GM12878 (cell line): ENCODE results near the gene KLHL8. TPM values are rescaled to one million over a fixed set of nuclear protein-coding genes. Genes with fewer than 3 reads are reported as not detected.

ENCODE experiments used
- ATAC-seq: fragments of 200-7000 bp; cut with Tn5 transposase; 3 replicates; pipeline ENCODE4 v1.9.1; 2020; ENCODE audit warnings: mild to moderate bottlenecking, moderate library complexity
- BruUV-seq: library from RNA; stranded (reverse); fragments of 400-500 nt; replicated peaks from 2 replicates; lab custom pipeline; 2021; lab: Mats Ljungman, UMichigan
- CTCF ChIA-PET: fragments of 300-600 bp; sonication (Branson Sonifier 250); formaldehyde crosslinking; extraction: SDS; loops from one replicate; lab custom pipeline; 2021; ENCODE audit warnings: inconsistent platforms; lab: Yijun Ruan, JAX
- POLR2A ChIA-PET: fragments of 350-600 bp; formaldehyde crosslinking; extraction: SDS; loops from one replicate; lab custom pipeline; 2021; ENCODE audit warnings: inconsistent platforms; lab: Charles Lee
- RAD21 ChIA-PET: fragments of 300-600 bp; sonication (Branson Sonifier 250); formaldehyde crosslinking; loops from one replicate; lab custom pipeline; 2023; ENCODE audit warnings: antibody characterized with exemption; ENCODE audit not compliant: unreplicated experiment; lab: Charles Lee
- SMC1A ChIA-PET: fragments of 300-600 bp; sonication (Branson Sonifier 250); formaldehyde crosslinking; loops from one replicate; lab custom pipeline; 2023; ENCODE audit not compliant: unreplicated experiment, uncharacterized antibody; lab: Charles Lee
- DNase-seq: peaks from one replicate; pipeline ENCODE4 v3.0.0-alpha.2; 2011; ENCODE audit warnings: low read depth, low spot score
- FAIRE-seq: peaks from 3 replicates; lab custom pipeline; 2011; peaks lifted over from hg19 to GRCh38; lab: Jason Lieb, UNC
- H2AFZ ChIP-seq: 2 replicates; pipeline ENCODE4 v1.6.0; 2011; ENCODE audit warnings: low read depth, low read length, control low read depth; ENCODE audit not compliant: control insufficient read depth
- H3K27ac ChIP-seq: 2 replicates; pipeline ENCODE4 v1.5.1; 2011; ENCODE audit warnings: control low read depth; ENCODE audit not compliant: control insufficient read depth, insufficient read depth
- H3K27me3 ChIP-seq, 2 experiments: replicated peaks in 1 of 2; 2 replicates each; pipeline versions ENCODE4 v1.6.0 to v1.6.1; 2011; ENCODE audit warnings: low read length in 1 of 2; ENCODE audit not compliant: control insufficient read depth in 2 of 2, insufficient read depth in 2 of 2
- H3K36me3 ChIP-seq, 2 experiments: 2 replicates each; pipeline ENCODE4 v1.5.1; 2011; ENCODE audit warnings: low read length in 1 of 2; ENCODE audit not compliant: control insufficient read depth in 2 of 2, insufficient read depth in 2 of 2
- H3K4me1 ChIP-seq: 2 replicates; pipeline ENCODE4 v1.6.1; 2011; ENCODE audit warnings: mild to moderate bottlenecking, low read length, moderate library complexity, mixed read lengths; ENCODE audit not compliant: control insufficient read depth, insufficient read depth
- H3K4me2 ChIP-seq: 2 replicates; pipeline ENCODE4 v1.6.0; 2011; ENCODE audit warnings: control low read depth; ENCODE audit not compliant: control insufficient read depth, insufficient read depth
- H3K4me3 ChIP-seq: fragments of 200-600 bp; sonication (generic); 2 replicates; pipeline ENCODE4 v1.5.1; 2016
- H3K79me2 ChIP-seq: 2 replicates; pipeline ENCODE4 v1.6.0; 2011; ENCODE audit warnings: low read length; ENCODE audit not compliant: control insufficient read depth, insufficient read depth
- H3K9ac ChIP-seq: 2 replicates; pipeline ENCODE4 v1.8.0; 2011; ENCODE audit warnings: low read length, control low read depth, mixed read lengths; ENCODE audit not compliant: control insufficient read depth, insufficient read depth
- H3K9me3 ChIP-seq: replicated peaks from 3 replicates; pipeline ENCODE4 v1.5.1; 2011; ENCODE audit warnings: mild to moderate bottlenecking, low read length; ENCODE audit not compliant: control insufficient read depth, insufficient read depth
- H4K20me1 ChIP-seq: 2 replicates; pipeline ENCODE4 v1.6.0; 2011; ENCODE audit not compliant: control insufficient read depth, insufficient read depth
- ATF3 ChIP-seq: IDR thresholded peaks from 2 replicates; pipeline ENCODE4 v1.6.1; 2011; ENCODE audit warnings: low read depth, mild to moderate bottlenecking, low read length, moderate library complexity, borderline replicate concordance; ENCODE audit errors: extremely low read depth
- BCL3 ChIP-seq: IDR thresholded peaks from 2 replicates; pipeline ENCODE4 v1.6.1; 2011; ENCODE audit warnings: borderline replicate concordance, low read depth, mild to moderate bottlenecking, moderate library complexity, low read length; ENCODE audit not compliant: insufficient read depth, poor library complexity, severe bottlenecking
- CHD1 ChIP-seq: IDR thresholded peaks from 2 replicates; pipeline ENCODE4 v1.6.1; 2012; ENCODE audit warnings: low read depth, low read length, improper control_type of control experiment
- DPF2 ChIP-seq: fragments of 450-650 bp; IDR thresholded peaks from 2 replicates; pipeline ENCODE4 v1.6.1; 2017; ENCODE audit warnings: mild to moderate bottlenecking
- E2F8 ChIP-seq: fragments of 450-650 bp; IDR thresholded peaks from 2 replicates; pipeline ENCODE4 v1.6.1; 2018; ENCODE audit warnings: mild to moderate bottlenecking, low read depth, moderate library complexity; ENCODE audit not compliant: partially characterized antibody
- EGR1 ChIP-seq, 2 experiments: IDR thresholded peaks; 1 replicate in 1 of 2; 2 replicates in 1 of 2; pipeline ENCODE4 v1.6.1; 2011 to 2012; ENCODE audit warnings: low read depth in 2 of 2, low read length in 2 of 2, borderline replicate concordance in 1 of 2, mild to moderate bottlenecking in 1 of 2, moderate library complexity in 1 of 2
- ETV6 ChIP-seq, 2 experiments: fragments of 450-650 bp in 1 of 2; IDR thresholded peaks in 1 of 2; conservative IDR thresholded peaks in 1 of 2; 2 replicates each; pipeline ENCODE4 v1.6.1; 2014; ENCODE audit warnings: antibody characterized with exemption in 1 of 2, borderline replicate concordance in 1 of 2, low read depth in 1 of 2, mild to moderate bottlenecking in 1 of 2, moderate library complexity in 1 of 2
- HDAC6 ChIP-seq: fragments of 200-600 bp; sonication (generic); IDR thresholded peaks from one replicate; pipeline ENCODE4 v1.8.0; 2017; ENCODE audit warnings: antibody characterized with exemption; ENCODE audit not compliant: unreplicated experiment
- IRF3 ChIP-seq: fragments of 450-650 bp; IDR thresholded peaks from 2 replicates; pipeline ENCODE4 v1.6.1; 2014; ENCODE audit warnings: mild to moderate bottlenecking
- NR2C1 ChIP-seq: fragments of 450-650 bp; IDR thresholded peaks from 2 replicates; pipeline ENCODE4 v1.6.1; 2017; ENCODE audit warnings: antibody characterized with exemption, mild to moderate bottlenecking, moderate library complexity
- RFX5 ChIP-seq: IDR thresholded peaks from 2 replicates; pipeline ENCODE4 v1.6.1; 2011; ENCODE audit warnings: low read depth, low read length, improper control_type of control experiment
- SREBF1 ChIP-seq: IDR thresholded peaks from 2 replicates; pipeline ENCODE4 v1.6.1; 2012; ENCODE audit warnings: mild to moderate bottlenecking, low read length
- SUZ12 ChIP-seq: fragments of 200-600 bp; sonication (generic); IDR thresholded peaks from one replicate; pipeline ENCODE4 v1.6.1; 2018; ENCODE audit warnings: antibody characterized with exemption, mild to moderate bottlenecking; ENCODE audit not compliant: unreplicated experiment
- YY1 ChIP-seq: IDR thresholded peaks from 2 replicates; pipeline ENCODE4 v1.6.1; 2011; ENCODE audit warnings: low read depth, mild to moderate bottlenecking, low read length
- ZNF274 ChIP-seq: IDR thresholded peaks from one replicate; pipeline ENCODE4 v1.8.0; 2011; ENCODE audit not compliant: insufficient read length, insufficient read depth
- WGBS: methylation state at CpG from one replicate; pipeline ENCODE4 v1.1.6; 2016; ENCODE audit warnings: low lambda C conversion rate; ENCODE audit not compliant: insufficient replicate concordance, insufficient coverage; ENCODE audit errors: missing lambda C conversion rate; 5-methylcytosine and 5-hydroxymethylcytosine counted together
- in situ Hi-C: fragments of 300-500 bp; cut with MboI; formaldehyde crosslinking; loops from 9 replicates; pipeline ENCODE4 v1.14.3; 2018; ENCODE audit warnings: mixed read lengths
- intact Hi-C: fragments of 100-400 bp; cut with micrococcal nuclease; formaldehyde crosslinking; loops from one replicate; pipeline ENCODE4 v1.14.2; 2022; ENCODE audit not compliant: unreplicated experiment
- polyA plus RNA-seq, 11 experiments: library from polyadenylated mRNA; depleted of rRNA in 4 of 11; unstranded in 6 of 11; stranded (reverse) in 5 of 11; fragments of >200 nt; fragmentation: Nextera tagmentation in 4 of 11; fragmentation: Illumina TruSeq in 1 of 11; extraction: Ambion mirVana in 4 of 11; extraction: Trizol in 1 of 11; gene quantifications; 1 replicate in 1 of 11; 2 replicates in 10 of 11; pipeline versions ENCODE4 v1.2.1 to v1.2.3, GENCODE V29; 2011 to 2016; ENCODE audit warnings: inconsistent platforms in 2 of 11, missing spikeins in 2 of 11, low read depth in 1 of 11
- total RNA-seq, 4 experiments: library from RNA; depleted of rRNA in 3 of 4; stranded (reverse); fragments of >200 nt in 3 of 4; fragmentation: Illumina TruSeq in 1 of 4; extraction: Trizol in 1 of 4; gene quantifications; 2 replicates each; pipeline versions ENCODE4 v1.2.1 to v1.2.3, GENCODE V29; 2013 to 2021

The KLHL8 gene
- total and polyA plus RNA-seq, 10 of the 15 experiments (the other 5 are each of a cell fraction or from before 2014, with no cell fraction given) = 4.5 to 13.1 (median 9.0) TPM

GRCh38 chr4:87192145-87192919 is 28.1 kb downstream of the KLHL8 start:
- FAIRE-seq = no peak
- in situ Hi-C loops (no loop called here), intact Hi-C loops (no loop called here)
- no peak for ATAC-seq
- 99% methylated on average over 3 of the region's 3 CpGs for WGBS
- H3K36me3 ChIP-seq = no peaks in the 10 kb centered on the region
- no peaks in the 10 kb centered on the region for H4K20me1 ChIP-seq
- no TSS peak for BruUV-seq
- no peak overlapping the region for H3K27ac ChIP-seq
- POLR2A ChIA-PET = no interaction called here
- H3K79me2 ChIP-seq = peaks cover 6% of the 10 kb centered on the region
- SMC1A ChIA-PET = interaction anchor here (0.5 to 1.1 kb wide), 2 partner anchors 19 to 21 kb away, joined by 3 read pairs; no protein-coding TSS in a partner anchor
- no peak for DNase-seq
- CTCF ChIA-PET = interaction anchor here (0.6 kb wide), 1 partner anchor 841 kb away, joined by 3 read pairs; no protein-coding TSS in a partner anchor
- no peak overlapping the region for H3K9ac ChIP-seq
- no peaks in the 10 kb centered on the region for H3K4me1 ChIP-seq
- H3K27me3 ChIP-seq = no peaks in the 10 kb centered on the region
- no peak overlapping the region for H2AFZ ChIP-seq
- H3K4me2 ChIP-seq = no peak overlapping the region
- no peak overlapping the region for H3K4me3 ChIP-seq
- RAD21 ChIA-PET = interaction anchor here (1.0 kb wide), 1 partner anchor 22 kb away, joined by 3 read pairs; no protein-coding TSS in a partner anchor
- no peaks in the 10 kb centered on the region for H3K9me3 ChIP-seq
- TF ChIP-seq EGR1 (IDR thresholded peaks at IDR 0.05; ENCODE audit: borderline replicate concordance in 1 of 2, low read depth in 2 of 2, low read length in 2 of 2) (no peak), NR2C1 (no peak), ETV6 (conservative IDR thresholded peaks at IDR 0.05 in 1 of 2, IDR thresholded peaks at IDR 0.05 in 1 of 2; ENCODE audit: borderline replicate concordance in 1 of 2, low read depth in 1 of 2) (no peak), SUZ12 (no peak), BCL3 (no peak), RFX5 (no peak), E2F8 (no peak), DPF2 (no peak), SREBF1 (no peak), ATF3 (no peak), IRF3 (no peak), CHD1 (no peak), ZNF274 (no peak), YY1 (no peak), HDAC6 (no peak)
